ENCODE results near the gene ADGRB3. TPM values are rescaled to one million over a fixed set of nuclear protein-coding genes. Genes with fewer than 3 reads are reported as not detected.

Gene ADGRB3
- total RNA-seq, 3 donors from 2014 or later: not detected

- H3K4me1 Mint-ChIP-seq (ENCODE audit: low read depth): peaks cover 25% of the 10 kb centered on the region
- no peaks in the 10 kb centered on the region for H3K9me3 Mint-ChIP-seq
- H3K36me3 Mint-ChIP-seq (ENCODE audit: insufficient read depth): no peaks in the 10 kb centered on the region
- no peak for ATAC-seq
- no peak for DNase-seq
- H3K27me3 Mint-ChIP-seq (ENCODE audit: low read depth): peaks cover 55% of the 10 kb centered on the region
- no peak overlapping the region for H3K4me3 Mint-ChIP-seq
Measured at GRCh38 chr6:68638230-68638900, 3.3 kb downstream of the ADGRB3 start.

- Mint-ChIP-seq H3K4me3 (no peak overlapping the region), H3K9me3 (no peaks in the 10 kb centered on the region), H3K36me3 (ENCODE audit: insufficient read depth) (no peaks in the 10 kb centered on the region), H3K4me1 (ENCODE audit: low read depth) (peaks cover 19% of the 10 kb centered on the region), H3K27me3 (ENCODE audit: low read depth) (peaks cover 48% of the 10 kb centered on the region)
- DNase-seq (no peak), ATAC-seq (no peak)
Measured at GRCh38 chr6:68639211-68639610, 4.1 kb downstream of the ADGRB3 start.

GRCh38 chr6:68639826-68640490 is 4.9 kb downstream of the ADGRB3 start:
- DNase-seq: no peak
- H3K4me3 Mint-ChIP-seq: no peak overlapping the region
- no peaks in the 10 kb centered on the region for H3K9me3 Mint-ChIP-seq
- H3K36me3 Mint-ChIP-seq (ENCODE audit: insufficient read depth): no peaks in the 10 kb centered on the region
- peaks cover 43% of the 10 kb centered on the region for H3K27me3 Mint-ChIP-seq (ENCODE audit: low read depth)
- no peak for ATAC-seq
- peaks cover 14% of the 10 kb centered on the region for H3K4me1 Mint-ChIP-seq (ENCODE audit: low read depth)

GRCh38 chr6:68640491-68640835 is 5.4 kb downstream of the ADGRB3 start:
- no peaks in the 10 kb centered on the region for H3K36me3 Mint-ChIP-seq (ENCODE audit: insufficient read depth)
- H3K4me3 Mint-ChIP-seq: no peak overlapping the region
- no peak for ATAC-seq
- no peaks in the 10 kb centered on the region for H3K9me3 Mint-ChIP-seq
- peaks cover 11% of the 10 kb centered on the region for H3K4me1 Mint-ChIP-seq (ENCODE audit: low read depth)
- peaks cover 40% of the 10 kb centered on the region for H3K27me3 Mint-ChIP-seq (ENCODE audit: low read depth)
- no peak for DNase-seq

GRCh38 chr6:68641172-68641571 is 6.1 kb downstream of the ADGRB3 start:
- Mint-ChIP-seq H3K9me3 (no peaks in the 10 kb centered on the region), H3K4me1 (ENCODE audit: low read depth) (peaks cover 4% of the 10 kb centered on the region), H3K27me3 (ENCODE audit: low read depth) (peaks cover 34% of the 10 kb centered on the region), H3K36me3 (ENCODE audit: insufficient read depth) (no peaks in the 10 kb centered on the region), H3K4me3 (no peak overlapping the region)
- ATAC-seq (no peak), DNase-seq (no peak)

- no peak overlapping the region for H3K4me3 Mint-ChIP-seq
- no peak for ATAC-seq
- DNase-seq: no peak
- peaks cover 29% of the 10 kb centered on the region for H3K27me3 Mint-ChIP-seq (ENCODE audit: low read depth)
- no peaks in the 10 kb centered on the region for H3K36me3 Mint-ChIP-seq (ENCODE audit: insufficient read depth)
- no peaks in the 10 kb centered on the region for H3K9me3 Mint-ChIP-seq
- H3K4me1 Mint-ChIP-seq (ENCODE audit: low read depth): peaks cover 4% of the 10 kb centered on the region
Measured at GRCh38 chr6:68642081-68642480, 7.0 kb downstream of the ADGRB3 start.

- Mint-ChIP-seq H3K4me1 (ENCODE audit: low read depth) (peaks cover 4% of the 10 kb centered on the region), H3K4me3 (no peak overlapping the region), H3K27me3 (ENCODE audit: low read depth) (peaks cover 21% of the 10 kb centered on the region), H3K36me3 (ENCODE audit: insufficient read depth) (no peaks in the 10 kb centered on the region), H3K9me3 (no peaks in the 10 kb centered on the region)
- ATAC-seq (no peak), DNase-seq (no peak)
Measured at GRCh38 chr6:68642977-68643376, 7.9 kb downstream of the ADGRB3 start.

GRCh38 chr6:68649669-68650068 is 14.6 kb downstream of the ADGRB3 start:
- no peak overlapping the region for H3K4me3 Mint-ChIP-seq
- no peaks in the 10 kb centered on the region for H3K36me3 Mint-ChIP-seq (ENCODE audit: insufficient read depth)
- no peaks in the 10 kb centered on the region for H3K9me3 Mint-ChIP-seq
- peaks cover 2% of the 10 kb centered on the region for H3K27me3 Mint-ChIP-seq (ENCODE audit: low read depth)
- ATAC-seq (no peak), DNase-seq (no peak)
- no peaks in the 10 kb centered on the region for H3K4me1 Mint-ChIP-seq (ENCODE audit: low read depth)

- Mint-ChIP-seq H3K27me3 (ENCODE audit: low read depth) (peaks cover 2% of the 10 kb centered on the region), H3K9me3 (no peaks in the 10 kb centered on the region), H3K4me3 (no peak overlapping the region), H3K4me1 (ENCODE audit: low read depth) (no peaks in the 10 kb centered on the region), H3K36me3 (ENCODE audit: insufficient read depth) (no peaks in the 10 kb centered on the region)
- ATAC-seq: no peak
- no peak for DNase-seq
Measured at GRCh38 chr6:68650142-68650541, 15.1 kb downstream of the ADGRB3 start.

GRCh38 chr6:68651011-68651985 is 16.2 kb downstream of the ADGRB3 start:
- H3K4me1 Mint-ChIP-seq (ENCODE audit: low read depth): no peaks in the 10 kb centered on the region
- no peaks in the 10 kb centered on the region for H3K9me3 Mint-ChIP-seq
- DNase-seq (no peak), ATAC-seq (no peak)
- no peaks in the 10 kb centered on the region for H3K27me3 Mint-ChIP-seq (ENCODE audit: low read depth)
- H3K36me3 Mint-ChIP-seq (ENCODE audit: insufficient read depth): no peaks in the 10 kb centered on the region
- H3K4me3 Mint-ChIP-seq: no peak overlapping the region

- Mint-ChIP-seq H3K27me3 (ENCODE audit: low read depth) (no peaks in the 10 kb centered on the region), H3K4me3 (no peak overlapping the region), H3K9me3 (no peaks in the 10 kb centered on the region), H3K36me3 (ENCODE audit: insufficient read depth) (no peaks in the 10 kb centered on the region), H3K4me1 (ENCODE audit: low read depth) (no peaks in the 10 kb centered on the region)
- no peak for DNase-seq
- ATAC-seq: no peak
Measured at GRCh38 chr6:68652117-68652536, 17.0 kb downstream of the ADGRB3 start.

GRCh38 chr6:68653074-68653705 is 18.1 kb downstream of the ADGRB3 start:
- Mint-ChIP-seq H3K4me1 (ENCODE audit: low read depth) (no peaks in the 10 kb centered on the region), H3K9me3 (no peaks in the 10 kb centered on the region), H3K4me3 (no peak overlapping the region), H3K36me3 (ENCODE audit: insufficient read depth) (no peaks in the 10 kb centered on the region), H3K27me3 (ENCODE audit: low read depth) (no peaks in the 10 kb centered on the region)
- DNase-seq (no peak), ATAC-seq (no peak)

- H3K36me3 Mint-ChIP-seq (ENCODE audit: insufficient read depth): no peaks in the 10 kb centered on the region
- no peaks in the 10 kb centered on the region for H3K4me1 Mint-ChIP-seq (ENCODE audit: low read depth)
- H3K4me3 Mint-ChIP-seq: no peak overlapping the region
- DNase-seq: no peak
- H3K27me3 Mint-ChIP-seq (ENCODE audit: low read depth): no peaks in the 10 kb centered on the region
- no peaks in the 10 kb centered on the region for H3K9me3 Mint-ChIP-seq
- no peak for ATAC-seq
Measured at GRCh38 chr6:68653706-68654089, 18.6 kb downstream of the ADGRB3 start.

GRCh38 chr6:68654134-68654533 is 19.1 kb downstream of the ADGRB3 start:
- Mint-ChIP-seq H3K4me3 (no peak overlapping the region), H3K27me3 (ENCODE audit: low read depth) (no peaks in the 10 kb centered on the region), H3K36me3 (ENCODE audit: insufficient read depth) (no peaks in the 10 kb centered on the region), H3K9me3 (no peaks in the 10 kb centered on the region), H3K4me1 (ENCODE audit: low read depth) (no peaks in the 10 kb centered on the region)
- DNase-seq (no peak), ATAC-seq (no peak)

All from activated T-cell treated with anti-CD3 and anti-CD28 coated beads, Interleukin-2, amount 50 U/mL, for 4 hours (primary cell).